HG03045 (cell line): ENCODE measurements around the gene NANS.
"Not testable (repeated sequence)": the region's sequence is repeated elsewhere in the genome, so short reads cannot be mapped to it uniquely, and the experiment has no call there.

Experiments used
- ATAC-seq: cut with Tn5 transposase; IDR thresholded peaks from one replicate; pipeline ENCODE4 v1.9.1; 2021; ENCODE audit warnings: mild to moderate bottlenecking, moderate library complexity; ENCODE audit not compliant: unreplicated experiment

NANS gene

DNA sequence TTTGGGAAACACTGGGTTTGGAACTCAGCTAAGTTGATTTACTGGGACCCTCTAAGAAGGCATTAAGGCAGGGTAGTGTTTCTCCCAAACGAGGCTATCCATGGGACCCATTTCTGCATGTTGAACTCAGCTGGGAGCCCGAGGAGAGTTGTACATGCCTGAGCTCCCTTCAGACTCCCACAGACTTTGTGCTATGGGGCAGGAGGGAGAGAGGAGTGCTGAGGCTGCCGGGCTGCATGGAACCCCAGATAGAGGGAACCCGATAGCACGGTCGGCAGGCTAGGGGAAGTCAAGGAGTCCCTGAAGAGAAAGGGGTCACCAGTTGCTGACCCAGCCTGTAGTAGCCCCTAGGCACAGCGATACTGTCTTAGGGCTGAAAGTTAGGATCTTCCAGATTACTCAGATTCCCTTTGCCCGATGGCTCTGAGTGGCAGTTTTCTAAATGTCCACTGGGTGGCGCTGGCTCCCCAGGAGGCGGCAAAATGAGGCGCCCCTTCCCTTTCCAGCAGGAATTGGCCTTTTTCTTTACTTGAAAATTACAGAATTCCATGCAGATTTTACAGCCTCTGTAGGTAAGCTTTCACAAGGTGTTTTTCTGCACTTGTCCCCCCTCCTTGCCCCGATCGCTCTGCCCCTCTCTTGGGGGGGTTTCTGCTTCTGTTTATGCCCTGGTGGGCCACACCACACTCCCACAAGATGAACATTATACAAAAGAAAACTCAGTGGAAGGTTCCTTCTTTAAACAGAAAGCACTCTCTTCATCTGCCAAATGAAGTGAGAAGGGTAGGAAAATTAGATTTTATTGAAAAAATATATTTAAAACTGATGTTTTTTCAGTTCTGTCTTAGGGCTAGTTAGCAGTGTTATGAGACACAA is 17.8 kb downstream of the NANS start:
- ATAC-seq: no peak

GRCh38 chr9:98075332-98075805 is 18.8 kb downstream of the NANS start:
- ATAC-seq: no peak

- ATAC-seq: not testable (repeated sequence)
Measured at GRCh38 chr9:98076514-98076890, 20.0 kb downstream of the NANS start.

DNA sequence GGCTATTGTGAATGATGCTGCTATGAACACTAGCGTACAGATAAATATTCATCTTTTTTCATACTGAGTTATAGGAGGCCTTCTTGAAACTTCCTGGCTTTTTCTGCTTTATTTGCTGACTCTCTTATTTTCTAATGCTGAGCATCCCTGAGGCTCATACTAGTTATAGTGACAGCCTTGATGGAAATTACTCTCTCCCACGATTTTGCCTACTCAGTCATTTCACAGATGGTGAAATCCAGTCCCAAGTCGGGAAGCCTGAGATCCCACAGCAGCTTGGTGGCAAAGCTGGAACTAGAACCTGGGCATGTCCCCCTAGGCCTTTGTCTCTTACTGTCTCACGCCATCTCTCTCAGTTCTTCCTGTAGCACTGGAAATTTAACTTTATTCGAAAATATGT is 22.4 kb downstream of the NANS start:
- ATAC-seq: no peak

DNA sequence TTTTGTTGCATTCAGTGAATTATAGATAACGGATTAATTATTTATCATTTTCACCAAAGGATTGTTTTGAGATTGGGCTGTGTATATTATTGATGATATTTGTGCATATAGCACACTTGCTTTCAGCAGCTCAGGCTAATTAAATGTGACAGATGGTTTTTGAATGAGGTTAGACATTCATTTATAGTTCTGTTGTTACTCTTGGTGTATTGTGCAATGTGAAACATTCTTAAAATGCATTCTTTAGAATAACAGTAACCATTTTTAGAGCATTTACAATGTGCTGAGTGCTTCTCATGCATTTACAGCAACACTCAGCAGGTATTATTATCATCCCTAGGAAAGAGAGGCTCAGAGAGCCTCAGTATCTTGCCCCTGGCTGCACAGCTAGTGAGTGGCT is 23.8 kb downstream of the NANS start:
- no peak for ATAC-seq

GRCh38 chr9:98080780-98081179 is 24.2 kb downstream of the NANS start:
- ATAC-seq: no peak

- no peak for ATAC-seq
Measured at GRCh38 chr9:98081477-98082219, 25.1 kb downstream of the NANS start.

DNA sequence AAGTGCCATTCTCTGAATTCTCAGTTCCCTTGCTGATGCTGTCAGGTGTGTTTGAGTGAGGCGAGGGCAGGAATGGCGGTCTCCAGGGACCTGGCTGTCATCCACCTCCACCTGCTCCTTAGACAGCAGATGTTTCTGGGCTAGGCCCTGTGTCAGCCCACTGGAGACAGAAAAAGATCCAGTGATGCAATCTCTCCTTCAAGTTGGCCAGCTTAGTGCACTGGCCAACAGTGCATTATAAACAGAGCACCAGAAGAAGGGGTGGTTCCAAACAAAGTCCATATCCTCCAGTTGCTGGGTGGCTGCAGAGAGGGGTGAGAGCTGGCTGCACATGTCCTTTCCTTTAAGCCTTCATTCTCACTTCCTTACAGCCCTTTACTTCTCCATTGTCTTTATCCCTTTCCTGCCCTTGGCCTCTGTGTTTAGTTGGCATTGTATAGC is 26.5 kb downstream of the NANS start:
- ATAC-seq: no peak

DNA sequence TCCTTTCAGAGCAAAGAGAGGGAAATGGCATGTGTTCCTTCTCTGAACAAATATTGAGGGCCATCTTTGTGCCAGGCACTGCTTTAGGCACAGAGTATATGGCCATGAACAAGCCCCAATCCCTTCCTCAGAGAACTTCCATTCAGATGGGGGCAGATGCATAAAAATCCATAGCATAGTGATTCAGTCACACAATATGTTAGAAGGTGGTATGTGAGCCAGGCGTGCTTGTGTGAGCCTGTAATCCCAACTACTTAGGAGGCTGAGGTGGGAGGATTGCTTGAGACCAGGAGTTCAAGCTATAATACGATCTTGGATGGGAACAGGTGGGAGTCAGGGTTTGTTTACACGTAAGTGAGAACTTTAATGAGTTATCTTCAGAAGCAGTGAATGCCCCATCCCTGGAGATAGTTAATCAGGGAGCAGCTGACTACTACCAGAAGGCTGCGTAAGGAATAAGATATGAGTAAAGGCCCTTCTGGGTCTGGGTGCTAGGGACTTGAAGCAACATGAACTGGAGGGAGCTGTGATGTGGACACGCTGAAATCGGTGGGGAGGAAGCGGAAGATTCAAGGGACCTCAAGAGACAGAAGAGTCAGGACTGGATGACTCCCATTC is 27.1 kb downstream of the NANS start:
- ATAC-seq: no peak

GRCh38 chr9:98084396-98084795 is 27.9 kb downstream of the NANS start:
- no peak for ATAC-seq

DNA sequence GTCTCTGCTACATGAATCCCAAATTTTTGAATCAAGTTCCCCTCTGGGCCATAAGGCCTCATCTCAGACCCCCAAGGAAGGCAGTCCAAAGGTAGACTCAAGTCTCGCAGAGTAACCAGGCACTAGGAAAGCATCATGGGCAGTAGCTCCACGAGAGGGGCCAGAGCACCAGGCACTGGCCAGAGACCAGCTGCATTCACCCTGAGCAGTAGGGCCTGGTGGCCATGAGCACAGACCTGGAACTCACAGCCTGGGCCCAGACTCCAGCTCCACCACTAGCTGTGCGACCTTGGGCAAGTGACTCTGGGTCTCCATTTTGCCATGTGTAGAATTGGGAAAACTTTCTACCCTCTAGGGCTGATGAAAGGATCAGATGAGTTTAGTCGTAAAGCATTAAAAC is 28.5 kb downstream of the NANS start:
- no peak for ATAC-seq

GRCh38 chr9:98085944-98086343 is 29.4 kb downstream of the NANS start:
- ATAC-seq: no peak

DNA sequence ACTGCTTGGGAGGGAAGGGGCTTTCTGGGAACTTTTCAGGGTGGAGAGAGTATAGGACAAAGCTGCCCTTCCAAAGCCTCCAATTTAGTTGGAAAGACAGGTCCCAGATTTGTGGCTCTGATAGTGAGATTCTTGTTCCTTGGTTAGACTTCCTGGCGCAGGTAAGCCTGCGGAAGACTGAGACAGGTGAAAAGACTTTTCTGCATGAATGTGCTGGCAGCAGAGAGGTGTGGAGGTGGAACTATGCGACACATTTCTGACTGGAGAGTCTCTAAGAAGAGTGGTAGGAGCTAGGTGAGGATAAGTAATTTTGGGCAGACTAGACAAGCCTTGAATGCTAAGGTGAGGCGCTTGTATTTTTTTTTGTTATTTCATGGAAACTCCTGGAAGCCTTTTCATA is 29.9 kb downstream of the NANS start:
- ATAC-seq: no peak

- ATAC-seq: no peak
Measured at GRCh38 chr9:98087420-98088354, 31.2 kb downstream of the NANS start.

- ATAC-seq: not testable (repeated sequence)
Measured at GRCh38 chr9:98090674-98091073, 34.1 kb downstream of the NANS start.

DNA sequence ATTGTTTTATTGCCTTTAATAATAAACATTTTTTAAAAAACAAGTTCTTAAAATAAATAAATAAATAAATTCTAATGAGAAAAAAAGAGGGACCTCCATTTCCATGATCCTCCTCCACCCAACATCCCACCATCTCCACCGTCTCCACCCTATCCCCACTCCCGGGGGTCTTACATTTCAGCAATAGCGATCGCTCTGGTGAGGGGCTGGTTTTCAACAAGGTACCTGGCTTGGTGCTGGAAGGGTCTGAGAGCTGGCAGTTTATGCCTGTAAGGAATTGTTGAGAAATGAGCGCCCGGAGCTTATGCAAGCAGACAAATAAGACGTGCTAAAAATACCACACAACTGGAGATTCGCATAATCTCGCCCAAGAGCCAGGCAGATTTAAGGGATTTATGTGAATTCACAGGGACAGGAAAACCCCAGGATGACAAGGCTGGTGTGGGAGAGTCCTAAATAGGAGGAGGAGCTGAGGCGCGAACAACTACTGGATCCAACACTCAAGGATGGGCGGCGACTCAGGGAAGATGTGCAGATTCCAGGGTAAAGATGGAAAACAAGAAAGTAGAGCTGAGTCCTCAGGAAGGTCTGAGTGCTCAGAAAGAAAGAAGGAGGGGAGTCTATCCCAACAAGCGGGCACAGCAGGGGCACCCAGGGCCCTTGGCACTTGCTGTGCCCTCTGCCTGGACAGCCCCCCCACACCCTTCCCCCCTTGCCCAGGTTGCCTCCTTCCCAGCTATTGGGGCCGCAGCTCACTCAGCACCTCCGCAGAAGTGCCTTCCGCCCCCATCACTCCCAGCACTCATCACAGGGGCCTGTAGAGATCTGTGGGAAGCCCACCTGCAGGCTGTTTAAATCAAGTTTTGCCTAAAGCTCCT is 35.4 kb downstream of the NANS start:
- no peak for ATAC-seq

DNA sequence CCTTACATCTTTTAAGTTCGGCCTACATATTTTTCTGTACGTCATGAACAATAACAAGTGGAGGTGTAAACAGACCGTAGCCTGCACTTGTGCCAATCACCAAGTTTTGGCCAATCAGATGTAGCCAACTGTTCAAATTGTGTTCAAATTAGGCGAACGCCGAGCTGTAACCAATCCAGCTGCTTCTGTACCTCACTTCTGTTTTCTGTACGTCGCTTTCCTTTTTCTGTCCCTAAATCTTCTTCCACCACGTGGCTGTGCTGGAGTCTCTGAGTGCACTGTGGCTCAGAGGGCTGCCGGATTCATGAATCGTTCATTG is 36.0 kb downstream of the NANS start:
- no peak for ATAC-seq

DNA sequence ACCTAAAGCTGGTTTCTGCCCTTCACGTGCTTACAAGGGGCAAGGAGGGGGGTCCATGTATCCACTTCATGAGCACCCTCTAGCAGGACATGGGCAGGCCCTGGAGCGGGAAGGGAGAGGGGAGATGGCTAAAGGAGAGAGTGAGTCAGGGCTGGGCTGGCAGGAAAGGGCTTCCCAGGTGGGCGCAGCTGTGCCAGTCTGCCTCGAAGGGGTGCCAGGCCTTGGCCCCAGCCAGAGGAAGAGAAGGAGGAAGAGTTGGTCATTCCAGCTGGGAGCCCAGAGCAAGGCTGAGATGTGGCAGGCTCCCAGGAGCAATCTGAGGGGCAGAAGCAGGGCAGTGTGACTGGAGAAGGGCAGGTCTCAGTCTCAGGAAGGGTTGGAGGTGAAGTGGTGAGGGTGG is 37.8 kb downstream of the NANS start:
- no peak for ATAC-seq

DNA sequence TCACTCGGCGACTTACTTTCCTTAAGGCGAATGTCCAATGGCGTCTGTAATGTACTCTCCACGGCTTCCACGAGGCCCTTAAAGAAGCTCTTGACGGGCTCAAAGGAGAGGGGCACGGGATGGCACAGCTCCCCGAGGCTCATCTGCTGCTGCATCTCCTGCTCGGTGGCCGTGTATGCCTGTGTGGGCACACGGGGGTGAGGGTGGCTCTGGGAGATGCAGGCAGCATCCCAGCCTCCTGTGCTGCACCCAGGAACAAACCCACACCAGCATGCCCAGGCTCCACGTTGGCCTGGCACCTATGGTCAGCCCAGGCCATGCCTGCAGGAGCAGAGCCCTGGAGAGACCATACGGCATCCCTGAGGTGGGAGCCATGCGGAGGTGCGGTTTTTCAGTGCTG is 38.3 kb downstream of the NANS start:
- no peak for ATAC-seq

DNA sequence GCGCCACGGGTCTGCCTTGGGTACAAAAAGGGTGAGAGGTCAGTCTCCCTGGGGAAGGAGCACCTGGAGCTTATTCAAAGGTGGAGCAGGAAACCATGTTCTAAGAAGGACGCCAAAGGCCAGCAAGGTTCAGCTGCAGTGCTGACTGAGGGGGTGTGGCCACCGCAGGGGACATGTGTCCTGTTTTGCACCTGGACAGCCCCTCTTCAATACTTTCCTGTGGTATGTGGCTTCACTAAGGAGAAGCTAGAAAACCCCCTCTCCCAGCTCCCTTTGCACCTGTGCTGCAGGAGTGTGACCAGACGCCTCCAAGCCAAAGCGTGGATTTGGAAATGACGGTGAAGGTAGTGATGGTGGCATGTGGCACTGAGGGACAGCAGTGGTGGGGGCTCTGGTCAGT is 38.9 kb downstream of the NANS start:
- ATAC-seq: no peak
